GM23338 (cell line): ENCODE measurements around the gene TUBB2A. TPM values are rescaled to one million over a fixed set of nuclear protein-coding genes. Genes with fewer than 3 reads are reported as not detected.

ENCODE experiments used
- ATAC-seq: fragments of 200-7000 bp; cut with Tn5 transposase; 3 replicates; pipeline ENCODE4 v1.9.1; 2020
- DNase-seq: peaks from one replicate; pipeline ENCODE4 v3.0.0-alpha.2; 2015; ENCODE audit warnings: low spot score
- H2AFZ ChIP-seq: fragments of 200-600 bp; sonication (generic); 2 replicates; pipeline ENCODE4 v1.8.0; 2016; ENCODE audit warnings: antibody characterized with exemption, mild to moderate bottlenecking, moderate library complexity
- H3F3A ChIP-seq: fragments of 200-600 bp; sonication (generic); replicated peaks from 2 replicates; pipeline ENCODE4 v1.8.0; 2017; ENCODE audit warnings: antibody characterized with exemption, mixed run types, low read depth
- H3K27ac ChIP-seq: fragments of 200-600 bp; sonication (generic); 2 replicates; pipeline ENCODE4 v1.6.1; 2016; ENCODE audit warnings: low read depth
- H3K27me3 ChIP-seq: fragments of 200-600 bp; sonication (generic); 2 replicates; pipeline ENCODE4 v1.8.0; 2016; ENCODE audit warnings: mild to moderate bottlenecking, mixed run types, moderate library complexity; ENCODE audit not compliant: insufficient read depth
- H3K36me3 ChIP-seq: fragments of 200-600 bp; sonication (generic); 2 replicates; pipeline ENCODE4 v1.8.0; 2016; ENCODE audit warnings: mild to moderate bottlenecking; ENCODE audit not compliant: insufficient read depth
- H3K4me1 ChIP-seq: fragments of 200-600 bp; sonication (generic); 2 replicates; pipeline ENCODE4 v1.8.0; 2016; ENCODE audit warnings: mild to moderate bottlenecking, moderate library complexity; ENCODE audit not compliant: insufficient read depth
- H3K4me2 ChIP-seq: fragments of 200-600 bp; sonication (generic); 2 replicates; pipeline ENCODE4 v1.7.1; 2017; ENCODE audit warnings: mixed run types
- H3K4me3 ChIP-seq: fragments of 200-600 bp; sonication (generic); 2 replicates; pipeline ENCODE4 v1.6.1; 2016; ENCODE audit warnings: mixed run types
- H3K79me2 ChIP-seq: fragments of 200-600 bp; sonication (generic); replicated peaks from 2 replicates; pipeline ENCODE4 v1.8.0; 2017; ENCODE audit warnings: mild to moderate bottlenecking; ENCODE audit not compliant: insufficient read depth
- H3K9me2 ChIP-seq: fragments of 200-600 bp; sonication (generic); 2 replicates; pipeline ENCODE4 v1.8.0; 2017; ENCODE audit not compliant: insufficient read depth
- H4K20me1 ChIP-seq: fragments of 200-600 bp; sonication (generic); replicated peaks from 2 replicates; pipeline ENCODE4 v1.8.0; 2017; ENCODE audit warnings: mild to moderate bottlenecking; ENCODE audit not compliant: insufficient read depth
- H3K27ac Mint-ChIP-seq: 2 replicates; pipeline ENCODE4 v1.8.0; 2020; ENCODE audit warnings: inconsistent platforms, mild to moderate bottlenecking, moderate library complexity, mixed read lengths
- H3K27me3 Mint-ChIP-seq: 3 replicates; pipeline ENCODE4 v1.8.0; 2022; ENCODE audit warnings: low read depth, mild to moderate bottlenecking, moderate library complexity, mixed read lengths, inconsistent platforms; ENCODE audit not compliant: insufficient read depth, poor library complexity
- H3K36me3 Mint-ChIP-seq: 3 replicates; pipeline ENCODE4 v1.8.0; 2021; ENCODE audit warnings: low read depth, mild to moderate bottlenecking, inconsistent platforms, moderate library complexity, mixed read lengths
- H3K4me1 Mint-ChIP-seq: 3 replicates; pipeline ENCODE4 v1.8.0; 2020; ENCODE audit warnings: mild to moderate bottlenecking, inconsistent platforms, mixed read lengths
- H3K4me3 Mint-ChIP-seq: 3 replicates; pipeline ENCODE4 v1.8.0; 2021; ENCODE audit warnings: moderate library complexity, mild to moderate bottlenecking, inconsistent platforms, mixed read lengths
- H3K9me3 Mint-ChIP-seq: 3 replicates; pipeline ENCODE4 v1.8.0; 2020; ENCODE audit warnings: moderate library complexity, mild to moderate bottlenecking, inconsistent platforms, mixed read lengths
- CREB1 ChIP-seq: fragments of 250-450 bp; sonication (Bioruptor Pico); IDR thresholded peaks from 2 replicates; pipeline ENCODE4 v1.5.0; 2020; ENCODE audit warnings: low read depth, mild to moderate bottlenecking, moderate library complexity
- EZH2 ChIP-seq: fragments of 200-600 bp; sonication (generic); IDR thresholded peaks from one replicate; pipeline ENCODE4 v1.8.0; 2017; ENCODE audit warnings: antibody characterized with exemption, mild to moderate bottlenecking, low read depth; ENCODE audit not compliant: unreplicated experiment
- EZH2phosphoT487 ChIP-seq: fragments of 200-600 bp; sonication (generic); IDR thresholded peaks from one replicate; pipeline ENCODE4 v1.8.1; 2018; ENCODE audit warnings: antibody characterized with exemption; ENCODE audit not compliant: unreplicated experiment
- JUNB ChIP-seq: IDR thresholded peaks from one replicate; pipeline ENCODE4 v1.6.1; 2016; ENCODE audit warnings: antibody characterized with exemption; ENCODE audit not compliant: unreplicated experiment
- NANOG ChIP-seq: IDR thresholded peaks from 2 replicates; pipeline ENCODE4 v1.6.1; 2016; ENCODE audit warnings: antibody characterized with exemption, borderline replicate concordance
- REST ChIP-seq: IDR thresholded peaks from one replicate; pipeline ENCODE4 v1.6.1; 2018; ENCODE audit warnings: antibody characterized with exemption; ENCODE audit not compliant: unreplicated experiment
- STAT1 ChIP-seq: IDR thresholded peaks from one replicate; pipeline ENCODE4 v1.6.1; 2016; ENCODE audit warnings: antibody characterized with exemption; ENCODE audit not compliant: unreplicated experiment
- ZNF331 ChIP-seq: fragments of 250-450 bp; sonication (Bioruptor Pico); IDR thresholded peaks from 2 replicates; pipeline ENCODE4 v1.5.0; 2020; ENCODE audit warnings: low read depth, mild to moderate bottlenecking, moderate library complexity
- polyA plus RNA-seq: library from polyadenylated mRNA; unstranded; fragments of >200 nt; fragmentation: Nextera tagmentation; extraction: Ambion mirVana; gene quantifications from 2 replicates; pipeline ENCODE4 v1.2.1, GENCODE V29; 2016
- total RNA-seq: library from RNA; depleted of rRNA; stranded (reverse); fragments of >200 nt; shearing (Covaris generic); gene quantifications from 2 replicates; pipeline ENCODE4 v1.2.3, GENCODE V29; 2014

Gene TUBB2A
- total and polyA plus RNA-seq, 2 experiments from 2014 or later, result 305 to 376 TPM

- no peak overlapping the region for H3K4me3 Mint-ChIP-seq
- ATAC-seq (no peak), DNase-seq (no peak)
- peaks cover 12% of the 10 kb centered on the region for H3K4me1 ChIP-seq
- H3K79me2 ChIP-seq, result no peaks in the 10 kb centered on the region
- H3K36me3 ChIP-seq, result no peaks in the 10 kb centered on the region
- H4K20me1 ChIP-seq, result no peaks in the 10 kb centered on the region
- H3K9me2 ChIP-seq, result peaks cover 4% of the 10 kb centered on the region
- H3K27me3 ChIP-seq, result no peaks in the 10 kb centered on the region
- H3F3A ChIP-seq, result peaks cover 7% of the 10 kb centered on the region
- no peak overlapping the region for H3K4me3 ChIP-seq
- H3K27me3 Mint-ChIP-seq, result peaks cover 3% of the 10 kb centered on the region
- no peak overlapping the region for H3K27ac Mint-ChIP-seq
- no peak overlapping the region for H2AFZ ChIP-seq
- TF ChIP-seq NANOG (no peak), JUNB (no peak), EZH2phosphoT487 (no peak), STAT1 (no peak), ZNF331 (CRISPR knock-in tag) (no peak), CREB1 (CRISPR knock-in tag) (no peak), EZH2 (no peak), REST (no peak)
- peaks cover 38% of the 10 kb centered on the region for H3K4me1 Mint-ChIP-seq
- no peak overlapping the region for H3K27ac ChIP-seq
- no peaks in the 10 kb centered on the region for H3K9me3 Mint-ChIP-seq
- H3K4me2 ChIP-seq, result no peak overlapping the region
- no peaks in the 10 kb centered on the region for H3K36me3 Mint-ChIP-seq
These were observed 47.6 kb upstream of the TUBB2A start for GRCh38 chr6:3204921-3205320.

- Mint-ChIP-seq H3K4me3 (no peak overlapping the region), H3K27ac (no peak overlapping the region), H3K27me3 (peaks cover 3% of the 10 kb centered on the region), H3K4me1 (peaks cover 27% of the 10 kb centered on the region), H3K9me3 (0 out of 3 replicates have a peak, but pooled peaks cover 6% of the 10 kb centered on the region), H3K36me3 (no peaks in the 10 kb centered on the region)
- H3K27me3 ChIP-seq, result no peaks in the 10 kb centered on the region
- no peak overlapping the region for H3K4me3 ChIP-seq
- H3F3A ChIP-seq, result peaks cover 4% of the 10 kb centered on the region
- no peak for DNase-seq
- no peaks in the 10 kb centered on the region for H4K20me1 ChIP-seq
- H3K4me1 ChIP-seq, result peaks cover 3% of the 10 kb centered on the region; the same call in 1 of the 2 replicates
- peaks cover 5% of the 10 kb centered on the region for H3K9me2 ChIP-seq
- H2AFZ ChIP-seq, result peak overlapping the region; percentile 63; the same call in 1 of the 2 replicates
- no peaks in the 10 kb centered on the region for H3K36me3 ChIP-seq
- no peak overlapping the region for H3K4me2 ChIP-seq
- H3K79me2 ChIP-seq, result no peaks in the 10 kb centered on the region
- no peak overlapping the region for H3K27ac ChIP-seq
- no peak for ATAC-seq
- no peak for TF ChIP-seq JUNB
- TF ChIP-seq EZH2, result no peak
- TF ChIP-seq REST, result no peak
- no peak for TF ChIP-seq EZH2phosphoT487
- TF ChIP-seq ZNF331 (CRISPR knock-in tag), result no peak
These were observed 45.8 kb upstream of the TUBB2A start for GRCh38 chr6:3202999-3203696.
